Tongue (tissue), 2 donors: ENCODE data around the gene OR10A2. TPM values are rescaled to one million over a fixed set of nuclear protein-coding genes. Genes with fewer than 3 reads are reported as not detected.
"Not testable (repeated sequence)": the region's sequence is repeated elsewhere in the genome, so short reads cannot be mapped to it uniquely, and the experiment has no call there.

Experiments used
- DNase-seq: peaks from one replicate; pipeline ENCODE4 v3.0.0-alpha.2; 2015
- total RNA-seq: library from RNA; depleted of rRNA; stranded (reverse); fragments of >200 nt; gene quantifications from one replicate; pipeline ENCODE4 v1.2.3, GENCODE V29; 2014

The OR10A2 gene, protein sequence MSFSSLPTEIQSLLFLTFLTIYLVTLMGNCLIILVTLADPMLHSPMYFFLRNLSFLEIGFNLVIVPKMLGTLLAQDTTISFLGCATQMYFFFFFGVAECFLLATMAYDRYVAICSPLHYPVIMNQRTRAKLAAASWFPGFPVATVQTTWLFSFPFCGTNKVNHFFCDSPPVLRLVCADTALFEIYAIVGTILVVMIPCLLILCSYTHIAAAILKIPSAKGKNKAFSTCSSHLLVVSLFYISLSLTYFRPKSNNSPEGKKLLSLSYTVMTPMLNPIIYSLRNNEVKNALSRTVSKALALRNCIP
- total RNA-seq: not detected

DNA sequence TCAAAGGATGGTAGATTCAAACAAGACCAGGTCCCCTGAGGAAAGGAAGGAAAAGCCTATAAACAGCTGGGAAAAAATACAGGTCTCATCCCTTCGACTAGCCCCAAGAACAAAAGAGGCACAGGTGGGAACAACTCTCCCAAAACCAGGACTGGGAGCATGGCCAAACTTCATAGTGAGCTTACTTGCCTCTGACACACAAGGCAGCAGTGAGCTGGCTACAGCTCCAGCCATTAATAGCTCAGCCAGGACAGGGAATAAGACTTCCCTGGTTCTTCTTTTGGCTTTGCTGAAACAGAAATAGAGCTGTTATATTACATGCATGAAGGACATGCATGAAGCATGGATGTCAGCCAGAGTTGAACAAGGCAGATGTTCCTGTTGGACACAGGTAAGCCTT is at the start of gene OR10A2:
Gene OR10A2 (plus strand): TSS at position 97 of the 400 bp plus-strand sequence. CDS start 6,698 bp downstream, outside the sequence.
- peak; percentile 74 for DNase-seq

DNA sequence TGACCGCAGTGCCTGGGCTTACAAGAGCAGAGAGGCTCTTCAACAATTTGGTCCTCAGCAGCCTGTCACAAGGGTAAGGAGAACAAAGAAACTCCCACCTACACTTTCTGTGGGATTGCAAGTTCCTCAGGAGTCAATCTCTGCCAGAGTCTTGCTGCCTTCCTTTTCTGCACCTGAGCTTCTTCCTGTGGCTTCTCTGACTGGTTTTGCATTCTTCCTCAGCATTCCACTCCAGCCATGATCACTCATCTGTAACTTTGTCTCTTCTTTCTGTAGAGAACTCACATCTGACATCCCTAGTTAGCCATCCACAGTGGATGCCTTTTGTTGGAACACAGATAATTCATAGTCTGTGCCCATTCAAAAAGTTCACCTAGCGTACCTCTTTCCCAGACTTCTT is 49.2 kb upstream of the OR10A2 start:
- no peak for DNase-seq

DNA sequence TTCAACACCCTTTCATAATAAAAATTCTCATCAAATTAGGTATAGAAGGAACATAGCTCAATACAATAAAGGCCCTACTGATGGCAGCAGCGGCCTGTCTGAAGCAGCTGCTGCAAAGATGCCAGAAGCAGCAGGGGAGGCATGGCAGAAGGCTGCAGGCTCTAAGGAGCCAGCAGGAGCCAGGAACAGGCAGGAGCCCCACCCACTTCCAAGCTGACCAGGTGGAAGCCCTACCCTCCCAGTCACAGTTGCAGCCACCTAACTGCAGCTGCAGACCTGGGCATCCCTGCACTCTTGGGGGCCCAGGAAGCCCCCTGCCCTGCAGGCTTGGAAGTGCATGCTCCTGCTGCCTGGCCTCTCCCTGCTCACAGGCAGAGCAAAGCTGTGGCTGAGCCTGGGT is 45.2 kb upstream of the OR10A2 start:
- no peak for DNase-seq

DNA sequence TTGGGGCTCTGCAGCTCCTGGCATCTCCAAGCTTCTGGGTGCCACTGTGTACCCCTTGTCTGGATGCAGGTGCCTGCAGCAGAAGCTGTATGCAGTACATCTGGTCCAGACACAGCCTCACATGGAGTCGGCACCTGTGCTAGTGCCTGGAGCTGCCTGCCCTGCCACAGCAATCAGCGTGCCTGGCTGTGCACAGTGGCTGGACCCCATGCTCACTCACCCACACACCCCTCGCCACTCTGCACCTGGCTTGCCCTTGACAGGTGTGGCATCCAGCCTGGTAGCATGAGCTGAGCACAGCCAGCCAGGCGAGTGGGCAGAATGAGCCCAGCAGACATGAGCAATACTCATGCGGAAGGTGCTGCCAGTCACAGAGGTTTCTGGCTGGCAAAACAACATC is 43.9 kb upstream of the OR10A2 start:
- no peak for DNase-seq

DNA sequence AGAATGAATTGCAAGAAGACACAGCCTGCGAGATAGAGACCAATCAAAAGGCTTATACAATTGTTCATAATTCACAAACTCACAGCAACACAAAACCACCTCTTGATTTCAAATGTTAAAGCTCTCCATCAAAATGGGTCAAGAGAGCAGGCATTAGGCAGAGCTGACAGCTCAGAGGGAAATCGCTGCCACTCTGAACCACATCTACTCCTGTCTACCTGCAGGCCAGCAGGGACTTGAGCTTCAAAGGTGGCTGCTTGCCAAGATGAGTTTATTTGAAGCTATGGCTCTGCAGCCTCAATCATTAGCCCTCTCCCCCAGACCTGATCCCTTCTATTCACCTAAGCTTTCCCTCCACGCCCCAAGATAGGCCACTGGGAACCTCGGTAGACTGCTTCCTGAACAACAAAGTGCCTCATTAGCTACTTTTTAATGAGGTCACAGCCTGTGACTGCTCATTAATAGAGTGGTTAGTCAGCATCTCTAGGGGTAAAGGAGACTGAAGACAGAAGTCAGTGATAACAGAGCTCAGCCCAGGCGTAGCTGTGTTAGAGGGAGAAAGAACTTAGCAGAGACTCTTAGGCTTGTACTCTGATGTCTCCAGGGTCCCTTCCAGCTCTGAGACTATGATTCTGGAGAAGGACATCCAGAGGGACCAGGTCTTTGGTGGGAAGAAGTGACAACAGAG is 38.6 kb upstream of the OR10A2 start:
- no peak for DNase-seq

DNA sequence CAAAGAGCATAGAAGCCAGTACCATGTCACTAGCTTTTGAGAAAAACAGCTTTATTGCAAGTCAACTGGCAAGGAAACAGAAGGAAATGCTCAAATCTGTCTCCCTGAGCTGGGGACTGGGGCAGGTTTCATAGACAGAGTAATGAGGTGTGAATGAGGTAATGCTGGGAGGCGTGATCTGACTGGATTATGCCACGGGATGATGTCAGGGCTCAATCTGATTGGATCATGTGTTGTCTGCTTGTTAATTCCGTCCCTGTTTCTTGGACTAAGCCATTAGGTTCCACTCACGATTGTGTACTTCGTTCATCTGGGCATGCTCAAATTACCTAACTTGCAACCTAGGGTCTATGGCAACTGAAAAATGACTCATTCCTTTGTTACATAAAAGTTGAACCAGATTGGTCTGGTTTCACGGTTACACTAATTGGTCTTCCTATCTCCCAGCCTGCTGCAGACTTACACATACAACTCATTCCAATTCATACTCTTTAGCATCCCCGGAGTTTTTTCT is 37.6 kb upstream of the OR10A2 start:
- DNase-seq: no peak

DNA sequence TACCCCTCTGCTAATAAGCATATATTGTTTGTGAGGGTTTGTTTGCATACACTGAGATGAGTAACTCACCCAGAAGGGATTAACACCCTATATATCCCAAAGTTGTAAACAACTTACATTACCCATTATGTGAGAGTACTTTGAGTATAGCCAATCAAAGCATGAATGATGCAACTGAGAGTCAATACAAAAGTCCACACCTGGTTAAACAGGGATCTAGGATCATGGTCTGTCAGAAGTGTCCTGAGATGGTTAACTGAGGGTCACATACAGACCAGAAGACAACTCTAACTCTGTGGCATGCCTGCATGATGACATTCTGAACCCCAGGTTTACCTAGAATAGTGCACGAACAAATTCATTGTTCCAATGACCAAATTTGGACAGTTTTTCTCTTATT is 34.8 kb upstream of the OR10A2 start:
- DNase-seq: no peak

DNA sequence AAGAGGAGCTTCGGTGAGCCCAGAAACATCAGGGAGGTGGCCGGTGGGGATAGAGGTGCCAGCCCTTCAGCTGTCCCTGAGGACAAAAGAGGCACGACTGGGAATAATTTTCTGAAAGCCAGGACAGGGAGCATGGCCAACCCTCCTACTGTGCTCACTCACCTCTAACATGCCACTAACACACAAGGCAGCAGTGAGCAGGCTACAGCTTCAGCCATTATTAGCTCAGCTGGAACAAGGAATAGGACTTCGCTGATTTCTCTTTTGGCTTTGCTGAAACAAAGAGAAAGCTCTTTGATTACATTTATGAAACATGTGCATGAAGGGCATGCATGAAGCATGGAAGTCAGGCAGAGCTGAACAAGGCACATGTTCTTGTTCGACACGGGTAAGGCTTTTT is 29.5 kb upstream of the OR10A2 start:
- no peak for DNase-seq

DNA sequence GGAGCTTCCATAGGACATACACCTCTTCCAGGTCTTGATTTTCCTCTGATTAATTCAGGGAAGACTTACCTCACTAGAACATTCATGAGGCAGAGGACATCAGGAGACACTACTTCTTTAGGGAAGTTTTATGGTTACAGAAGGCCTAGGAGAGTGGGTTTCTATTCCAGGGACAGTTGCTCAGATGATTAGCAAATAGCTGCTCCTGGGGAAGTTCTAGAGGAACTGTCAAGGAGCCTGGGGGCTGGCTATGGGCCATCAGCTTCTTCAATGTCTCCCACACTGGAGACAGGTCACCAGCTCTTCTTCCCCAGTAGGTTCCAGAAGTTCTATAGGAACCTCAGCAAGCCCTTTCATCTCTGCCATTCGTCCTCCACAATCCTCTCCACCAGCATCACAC is 28.8 kb upstream of the OR10A2 start:
- DNase-seq: no peak

DNA sequence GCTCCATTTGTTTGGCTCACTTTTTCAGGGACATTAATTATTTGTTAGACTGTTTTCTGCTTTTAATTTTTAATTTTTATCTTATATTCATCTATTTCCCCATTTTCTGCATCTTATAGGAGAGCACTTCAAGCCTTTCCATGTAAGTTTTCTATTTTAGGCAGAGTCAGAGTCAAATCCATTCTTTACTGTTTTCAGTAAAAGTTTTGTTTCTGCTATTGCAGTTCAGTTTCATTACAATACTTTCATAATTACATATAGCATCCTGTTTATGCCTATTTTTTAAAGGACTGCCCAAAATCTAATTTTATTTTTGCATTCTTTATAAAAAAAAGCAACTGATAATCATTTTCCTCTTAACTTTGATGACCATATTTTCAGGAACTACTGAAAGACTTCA is 21.2 kb upstream of the OR10A2 start:
- DNase-seq: no peak

DNA sequence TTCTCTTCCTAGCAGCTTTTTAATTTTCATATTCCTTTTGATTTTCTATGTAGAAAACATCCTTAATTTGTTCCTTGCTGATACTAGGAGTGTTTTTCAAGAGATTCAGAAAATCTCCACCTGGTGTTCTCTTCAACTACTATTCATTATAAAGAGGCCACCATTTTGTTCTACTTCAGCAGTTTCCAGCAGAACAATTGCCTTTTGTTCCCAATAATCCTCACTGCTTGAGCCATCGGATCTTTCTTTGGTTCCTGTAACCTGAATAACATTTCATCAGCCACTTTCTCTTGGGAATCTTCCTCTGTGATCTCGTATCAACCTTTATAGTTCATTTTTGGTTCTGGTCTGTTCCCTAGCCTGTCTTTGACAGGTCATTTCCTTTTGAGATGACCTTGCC is 19.2 kb upstream of the OR10A2 start:
- no peak for DNase-seq

DNA sequence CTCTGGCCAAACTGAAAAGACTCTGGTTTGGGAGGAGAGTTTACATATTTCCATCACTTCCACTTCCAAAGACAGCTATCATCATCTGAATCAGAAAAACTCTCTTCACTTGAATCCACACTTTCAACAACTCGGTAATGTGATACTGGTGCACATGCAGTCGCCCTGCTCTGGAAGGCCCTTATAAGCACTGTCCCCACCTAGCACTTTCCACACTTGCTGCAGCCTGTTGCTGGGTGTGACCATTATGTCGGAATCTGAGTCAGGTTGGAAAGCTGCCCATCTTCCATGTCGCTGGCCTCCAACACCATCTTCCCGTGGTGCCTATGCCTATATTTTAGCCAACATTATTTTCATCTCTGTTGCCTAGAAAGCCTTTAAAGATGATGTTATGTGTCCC is 18.5 kb upstream of the OR10A2 start:
- peak; percentile 27 for DNase-seq

DNA sequence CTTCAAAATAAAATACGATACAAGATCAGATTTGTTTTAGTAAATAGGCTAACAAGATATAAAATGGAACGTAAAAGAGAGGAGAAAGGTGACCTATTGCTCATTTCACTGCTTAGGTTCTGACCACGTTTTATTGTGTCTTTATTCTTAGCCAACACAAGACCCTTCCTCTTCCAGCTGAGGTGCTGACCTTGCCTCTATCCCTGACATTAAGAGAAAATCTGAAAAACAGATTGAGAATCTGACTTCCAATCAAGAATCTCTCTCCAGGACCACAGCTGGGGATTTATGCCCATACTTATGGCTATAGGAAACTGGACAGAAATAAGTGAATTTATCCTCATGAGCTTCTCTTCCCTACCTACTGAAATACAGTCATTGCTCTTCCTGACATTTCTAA is 17.5 kb upstream of the OR10A2 start, which contains the start of gene OR10A5:
Gene OR10A5 (plus strand): TSS at position 301 of the 400 bp plus-strand sequence. CDS start 0 bp downstream, at position 301.
- DNase-seq: no peak

DNA sequence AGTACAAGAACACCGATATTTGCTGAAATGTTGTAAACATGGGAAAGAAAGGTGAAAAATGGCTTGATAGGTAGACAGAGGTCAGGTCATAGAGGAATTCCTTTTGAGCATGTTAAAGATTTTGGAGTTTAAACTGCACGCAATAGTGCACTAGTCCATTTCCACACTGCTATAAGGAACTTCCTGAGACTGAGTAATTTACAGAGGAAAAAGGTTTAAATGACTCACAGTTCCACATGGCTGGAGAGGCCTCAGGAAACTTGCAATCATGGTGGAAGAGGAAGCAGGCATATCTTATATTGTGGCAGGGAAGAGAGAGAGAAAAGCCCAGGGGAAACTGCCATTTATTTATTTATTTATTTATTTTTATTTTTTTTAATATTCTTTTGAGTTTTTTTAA is 12.3 kb upstream of the OR10A2 start:
- no peak for DNase-seq

DNA sequence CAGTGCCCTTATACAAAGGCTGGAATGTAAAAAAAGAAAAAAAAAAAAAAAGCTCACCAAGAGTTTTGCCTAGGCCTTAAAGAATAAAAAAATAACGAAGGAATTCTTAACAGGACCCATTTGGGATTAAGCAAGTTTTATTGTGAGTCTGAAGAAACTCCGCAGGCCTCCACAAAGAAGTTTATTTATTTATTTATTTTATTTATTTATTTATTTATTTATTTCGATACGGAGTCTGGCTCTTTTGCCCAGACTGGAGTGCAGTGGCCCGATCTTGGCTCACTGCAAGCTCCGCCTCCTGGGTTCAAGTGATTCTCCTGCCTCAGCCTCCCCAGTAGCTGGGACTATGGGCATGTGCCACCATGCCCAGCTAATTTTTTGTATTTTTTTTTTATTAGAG is 8.1 kb upstream of the OR10A2 start:
- DNase-seq: not testable (repeated sequence)

DNA sequence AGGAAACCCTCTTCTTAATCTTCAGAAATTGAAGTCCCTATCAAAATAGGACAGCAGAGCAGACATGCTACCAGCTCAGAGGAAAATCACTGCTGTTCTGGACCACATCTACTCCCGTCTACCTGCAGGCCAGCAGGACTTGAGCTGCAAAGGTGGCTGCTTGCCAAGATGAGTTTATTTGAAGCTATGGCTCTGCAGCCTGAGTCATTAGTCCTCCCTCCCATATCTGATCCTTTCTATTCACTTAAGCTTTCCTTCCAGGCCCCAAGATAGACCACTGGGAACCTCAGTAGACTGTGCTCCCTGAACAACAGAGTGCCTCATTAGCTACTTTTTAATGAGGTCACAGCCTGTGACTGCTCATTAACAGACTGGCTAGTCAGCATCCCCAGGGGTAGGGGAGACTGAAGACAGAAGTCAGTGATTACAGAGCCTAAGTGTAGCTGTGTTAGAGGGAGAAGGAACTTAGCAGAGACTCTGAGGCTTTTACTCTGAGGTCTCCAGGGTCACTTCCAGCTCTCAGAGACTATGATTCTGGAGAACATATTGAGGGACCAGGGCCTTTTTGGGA is 6.8 kb upstream of the OR10A2 start:
- peak; percentile 5 for DNase-seq

DNA sequence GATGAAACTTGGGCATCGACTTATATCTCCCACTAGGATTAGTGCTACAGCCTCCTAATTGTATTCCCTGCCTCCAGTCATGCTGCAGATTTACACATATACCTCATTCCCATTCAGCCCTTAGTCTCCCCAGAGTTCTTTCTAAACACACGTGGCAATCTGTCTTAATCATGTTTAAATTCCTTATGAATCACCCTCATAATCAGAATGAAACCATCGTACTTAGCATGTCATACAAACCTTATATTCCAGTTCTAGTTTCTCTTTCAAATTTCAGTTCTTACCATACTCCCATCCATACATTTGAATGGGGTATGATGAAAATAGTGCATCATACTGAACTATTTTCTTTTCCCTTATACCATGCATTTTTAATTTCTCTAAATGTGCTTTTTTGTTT is 6.0 kb upstream of the OR10A2 start:
- no peak for DNase-seq

DNA sequence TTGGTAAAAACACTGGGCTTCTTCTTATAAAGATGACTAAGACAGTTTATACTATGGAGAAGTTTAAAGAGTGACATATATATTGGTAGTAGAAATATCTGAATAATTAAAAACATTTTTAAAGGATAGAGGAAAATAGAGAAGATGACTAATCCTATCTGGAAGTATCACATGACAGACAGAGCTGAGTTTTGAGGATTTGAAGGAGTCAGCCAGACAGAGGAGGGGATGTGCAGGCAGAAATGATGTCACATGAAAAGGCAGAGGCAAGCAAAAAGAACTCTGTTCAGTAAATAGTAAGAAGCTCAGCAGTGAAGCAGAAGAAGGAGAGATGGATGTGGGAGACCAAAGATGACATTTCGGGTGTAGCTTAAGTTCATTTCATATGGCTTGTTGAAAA is 1.6 kb downstream of the OR10A2 start:
- no peak for DNase-seq

DNA sequence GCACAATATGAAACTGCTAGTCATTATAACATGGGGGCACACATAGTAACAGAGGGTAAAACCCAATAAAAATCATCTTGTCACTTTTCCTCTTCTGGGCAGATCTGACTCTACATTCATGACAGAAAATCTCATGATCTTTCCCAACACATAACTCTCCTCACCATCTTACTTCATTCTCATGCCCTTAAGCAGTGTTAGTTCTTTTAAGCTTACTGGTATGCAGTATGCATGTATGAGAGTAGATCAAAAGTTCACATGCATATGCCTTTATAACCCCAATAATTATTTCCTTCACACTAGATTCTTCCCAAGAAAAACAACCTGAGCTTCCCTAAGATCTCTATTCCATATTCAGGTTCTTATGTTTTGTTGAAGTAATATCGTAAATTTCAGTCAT is 8.4 kb downstream of the OR10A2 start:
- no peak for DNase-seq

DNA sequence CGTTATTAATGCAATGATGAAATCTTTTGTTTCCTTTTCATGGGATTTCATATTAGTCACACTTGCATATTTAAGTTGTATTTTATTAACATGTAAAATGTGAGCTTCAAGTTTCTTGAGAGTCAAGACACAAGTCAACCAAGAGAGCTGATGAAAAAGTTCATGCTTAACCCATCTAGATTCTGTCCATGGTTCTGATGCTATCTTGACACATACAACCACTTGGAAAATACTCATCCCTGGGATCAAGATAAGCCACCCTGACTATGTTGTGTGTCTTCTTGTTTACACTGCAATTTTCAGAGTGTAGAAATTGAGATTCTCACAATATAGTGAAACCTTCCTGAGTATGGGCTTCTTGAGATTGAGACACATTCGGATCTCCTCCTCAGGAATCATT is 12.9 kb downstream of the OR10A2 start:
- no peak for DNase-seq

DNA sequence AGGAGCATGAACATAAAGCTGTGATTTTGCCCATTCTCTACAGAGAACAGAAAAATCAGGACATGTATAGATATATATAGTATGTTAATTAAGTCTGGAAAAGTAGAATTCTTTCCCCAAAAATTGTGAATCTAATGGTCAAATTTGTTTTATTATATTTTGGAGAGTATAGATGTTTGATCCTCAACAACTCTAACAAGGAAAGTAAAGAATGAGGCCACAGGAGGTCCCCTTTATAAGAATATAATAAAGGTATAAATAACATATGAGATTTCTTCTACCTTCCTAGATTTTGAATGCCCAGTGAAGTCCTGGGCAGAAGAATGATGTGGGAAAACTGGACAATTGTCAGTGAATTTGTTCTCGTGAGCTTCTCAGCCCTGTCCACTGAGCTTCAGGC is 13.5 kb downstream of the OR10A2 start, which contains the start of gene OR10A4:
Gene OR10A4 (plus strand): TSS at position 301 of the 400 bp plus-strand sequence. CDS start 23 bp downstream, at position 324.
- DNase-seq: no peak

DNA sequence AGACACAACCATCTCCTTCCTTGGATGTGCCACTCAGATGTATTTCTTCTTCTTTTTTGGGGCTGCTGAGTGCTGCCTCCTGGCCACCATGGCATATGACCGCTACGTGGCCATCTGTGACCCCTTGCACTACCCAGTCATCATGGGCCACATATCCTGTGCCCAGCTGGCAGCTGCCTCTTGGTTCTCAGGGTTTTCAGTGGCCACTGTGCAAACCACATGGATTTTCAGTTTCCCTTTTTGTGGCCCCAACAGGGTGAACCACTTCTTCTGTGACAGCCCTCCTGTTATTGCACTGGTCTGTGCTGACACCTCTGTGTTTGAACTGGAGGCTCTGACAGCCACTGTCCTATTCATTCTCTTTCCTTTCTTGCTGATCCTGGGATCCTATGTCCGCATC is 14.1 kb downstream of the OR10A2 start:
- no peak for DNase-seq

DNA sequence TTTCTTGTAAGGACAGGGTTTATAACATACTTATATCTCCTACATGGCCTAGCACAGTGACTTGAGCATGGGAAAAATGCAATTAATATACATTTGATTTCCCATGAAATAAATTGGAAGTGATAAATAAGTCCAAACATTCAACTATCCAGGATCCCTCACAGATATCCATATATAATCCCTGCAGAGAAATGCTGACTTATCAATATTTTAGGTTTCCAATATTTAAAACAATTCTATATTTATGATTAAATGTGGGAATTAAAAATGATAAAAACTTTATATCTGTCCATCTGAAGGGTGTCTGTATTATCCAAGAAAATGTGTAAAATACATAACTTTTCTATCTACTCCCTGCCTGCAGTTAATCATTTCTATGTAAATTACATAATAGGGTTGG is 19.9 kb downstream of the OR10A2 start:
- DNase-seq: no peak
